Activated T-helper 1 cell treated with anti-CD3 and anti-CD28 coated beads, Interleukin-12 subunit alpha, Interleukin-12 subunit beta, Interleukin-2, Interleukin-4 antibody, amounts not matched to agents 30 ng/mL and 10 ng/mL and 1 ng/mL, durations not matched to agents 14 hours and 24 hours and 36 hours (primary cell): Measurements from ENCODE around the gene CLMP. TPM values are rescaled to one million over a fixed set of nuclear protein-coding genes. Genes with fewer than 3 reads are reported as not detected.

Source experiments
- DNase-seq: peaks from one replicate; pipeline ENCODE4 v3.0.0; 2021; ENCODE audit warnings: low spot score
- H3K27ac Mint-ChIP-seq: one replicate; pipeline ENCODE4 v1.8.0; 2021; ENCODE audit warnings: mild to moderate bottlenecking, mixed read lengths
- H3K27me3 Mint-ChIP-seq: one replicate; pipeline ENCODE4 v1.8.0; 2022; ENCODE audit warnings: mild to moderate bottlenecking, moderate library complexity, mixed read lengths; ENCODE audit not compliant: insufficient read depth
- H3K36me3 Mint-ChIP-seq: one replicate; pipeline ENCODE4 v1.8.0; 2021; ENCODE audit warnings: low read depth, mixed read lengths
- H3K4me1 Mint-ChIP-seq: one replicate; pipeline ENCODE4 v1.8.0; 2021; ENCODE audit warnings: low read depth, mixed read lengths
- H3K4me3 Mint-ChIP-seq: one replicate; pipeline ENCODE4 v1.8.0; 2021; ENCODE audit warnings: mild to moderate bottlenecking, moderate library complexity, mixed read lengths
- H3K9me3 Mint-ChIP-seq: one replicate; pipeline ENCODE4 v1.8.0; 2021; ENCODE audit warnings: mixed read lengths
- intact Hi-C: fragments of 100-400 bp; cut with micrococcal nuclease; formaldehyde crosslinking; loops from one replicate; pipeline ENCODE4 v1.15.1; 2024
- total RNA-seq: library from RNA; stranded (reverse); gene quantifications from 2 replicates; pipeline ENCODE4 v1.2.3, GENCODE V29; 2022

CLMP gene
- total RNA-seq = not detected in 2 replicates

DNA sequence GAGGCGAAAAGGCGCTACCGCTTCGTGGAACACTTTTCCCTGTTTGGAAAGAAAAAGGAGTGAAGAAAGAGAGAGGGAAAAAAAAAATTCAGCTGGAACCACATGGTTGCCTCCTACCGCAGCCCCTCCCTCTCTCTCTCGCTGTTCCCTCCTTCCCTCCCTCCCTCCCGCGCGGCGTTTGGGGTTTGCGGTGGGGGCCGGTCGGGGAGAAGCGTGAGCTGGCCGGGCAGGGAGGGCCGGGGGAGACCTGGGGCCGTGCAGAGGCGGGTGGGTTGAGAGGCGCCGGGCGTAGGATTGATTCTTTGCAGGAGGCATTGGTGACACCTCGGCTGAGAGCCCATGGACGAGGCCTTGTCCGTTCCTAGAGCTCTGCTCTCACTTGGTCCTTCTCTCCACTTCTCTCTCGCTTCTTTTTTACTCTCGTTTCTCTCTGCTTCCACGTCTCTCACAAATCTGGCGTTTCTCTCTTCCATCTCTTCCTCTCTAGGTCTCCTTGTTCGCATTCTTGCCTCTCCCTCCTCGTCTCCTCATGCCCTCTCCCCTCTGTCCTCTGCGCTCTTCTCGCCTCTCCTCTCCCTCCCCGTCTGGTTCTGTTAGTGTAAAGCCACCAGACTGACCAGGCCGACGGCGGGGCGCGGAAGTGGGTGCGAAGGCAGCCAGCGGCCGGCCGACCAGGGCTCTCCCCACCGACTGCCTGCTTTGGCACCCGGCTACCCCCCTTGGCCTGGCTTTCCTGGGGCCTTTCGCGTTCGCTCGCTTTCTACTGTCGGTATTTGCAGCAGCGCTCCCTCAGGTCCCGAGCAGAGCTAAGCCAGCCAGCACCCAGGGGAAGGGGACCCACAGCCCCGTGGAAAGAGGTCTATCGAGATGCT, at the start of gene CLMP:
Gene CLMP (minus strand): TSS at position 61 of the 872 bp plus-strand sequence. CDS start 308 bp downstream, outside the sequence.
- intact Hi-C loops = no loop called here
- peak within 1 kb of the TSS; percentile 30 for H3K4me3 Mint-ChIP-seq
- no peaks in the 10 kb centered on the region for H3K9me3 Mint-ChIP-seq
- H3K4me1 Mint-ChIP-seq = peaks cover 13% of the 10 kb centered on the region
- no peak within 1 kb of the TSS for H3K27ac Mint-ChIP-seq
- DNase-seq = no peak
- H3K27me3 Mint-ChIP-seq = peaks cover 82% of the 10 kb centered on the region
- H3K36me3 Mint-ChIP-seq = no peaks in the 10 kb centered on the region

GRCh38 chr11:123241874-123242543, 47.0 kb upstream of the CLMP start:
- Mint-ChIP-seq H3K27me3 (peaks cover 17% of the 10 kb centered on the region), H3K4me1 (peaks cover 8% of the 10 kb centered on the region), H3K4me3 (no peak overlapping the region), H3K36me3 (no peaks in the 10 kb centered on the region), H3K9me3 (no peaks in the 10 kb centered on the region), H3K27ac (no peak overlapping the region)
- intact Hi-C loops = no loop called here
- no peak for DNase-seq

DNA sequence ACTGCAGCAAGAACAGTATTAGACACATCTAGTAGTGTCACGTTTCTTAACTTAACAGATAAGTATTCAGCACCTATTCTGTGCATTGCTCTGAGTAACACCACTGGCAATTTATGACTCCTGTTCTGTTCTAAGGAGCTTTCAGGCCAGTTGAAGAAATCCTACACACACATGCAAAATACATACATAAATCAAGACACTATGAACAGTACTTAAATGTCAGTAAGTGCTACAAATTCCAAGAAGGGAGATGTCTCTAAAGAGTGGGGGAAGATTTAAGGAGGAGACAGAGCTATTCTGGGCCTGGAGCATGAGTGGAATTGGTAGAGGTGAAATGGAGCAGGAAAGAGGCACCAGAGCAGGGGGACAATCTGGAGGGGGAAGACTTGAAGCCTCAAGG, 46.2 kb upstream of the CLMP start:
- Mint-ChIP-seq H3K27me3 (peaks cover 20% of the 10 kb centered on the region), H3K9me3 (no peaks in the 10 kb centered on the region), H3K4me1 (peaks cover 6% of the 10 kb centered on the region), H3K27ac (no peak overlapping the region), H3K36me3 (no peaks in the 10 kb centered on the region), H3K4me3 (no peak overlapping the region)
- no peak for DNase-seq
- intact Hi-C loops = no loop called here

GRCh38 chr11:123239191-123240150, 44.4 kb upstream of the CLMP start:
- no peaks in the 10 kb centered on the region for H3K9me3 Mint-ChIP-seq
- no peak overlapping the region for H3K27ac Mint-ChIP-seq
- intact Hi-C loops = no loop called here
- H3K27me3 Mint-ChIP-seq = peaks cover 20% of the 10 kb centered on the region
- no peaks in the 10 kb centered on the region for H3K36me3 Mint-ChIP-seq
- H3K4me3 Mint-ChIP-seq = no peak overlapping the region
- no peak for DNase-seq
- H3K4me1 Mint-ChIP-seq = peaks cover 19% of the 10 kb centered on the region

- H3K36me3 Mint-ChIP-seq = peaks cover 3% of the 10 kb centered on the region
- intact Hi-C loops = no loop called here
- peaks cover 19% of the 10 kb centered on the region for H3K4me1 Mint-ChIP-seq
- no peak for DNase-seq
- H3K4me3 Mint-ChIP-seq = no peak overlapping the region
- no peaks in the 10 kb centered on the region for H3K9me3 Mint-ChIP-seq
- H3K27ac Mint-ChIP-seq = no peak overlapping the region
- peaks cover 20% of the 10 kb centered on the region for H3K27me3 Mint-ChIP-seq
Measured at GRCh38 chr11:123238297-123238696, 43.2 kb upstream of the CLMP start.

- Mint-ChIP-seq H3K9me3 (no peaks in the 10 kb centered on the region), H3K27me3 (peaks cover 12% of the 10 kb centered on the region), H3K4me1 (peaks cover 30% of the 10 kb centered on the region), H3K27ac (no peak overlapping the region), H3K36me3 (peaks cover 4% of the 10 kb centered on the region), H3K4me3 (no peak overlapping the region)
- DNase-seq = no peak
- intact Hi-C loops = no loop called here
Measured at GRCh38 chr11:123236879-123237278, 41.8 kb upstream of the CLMP start.

DNA sequence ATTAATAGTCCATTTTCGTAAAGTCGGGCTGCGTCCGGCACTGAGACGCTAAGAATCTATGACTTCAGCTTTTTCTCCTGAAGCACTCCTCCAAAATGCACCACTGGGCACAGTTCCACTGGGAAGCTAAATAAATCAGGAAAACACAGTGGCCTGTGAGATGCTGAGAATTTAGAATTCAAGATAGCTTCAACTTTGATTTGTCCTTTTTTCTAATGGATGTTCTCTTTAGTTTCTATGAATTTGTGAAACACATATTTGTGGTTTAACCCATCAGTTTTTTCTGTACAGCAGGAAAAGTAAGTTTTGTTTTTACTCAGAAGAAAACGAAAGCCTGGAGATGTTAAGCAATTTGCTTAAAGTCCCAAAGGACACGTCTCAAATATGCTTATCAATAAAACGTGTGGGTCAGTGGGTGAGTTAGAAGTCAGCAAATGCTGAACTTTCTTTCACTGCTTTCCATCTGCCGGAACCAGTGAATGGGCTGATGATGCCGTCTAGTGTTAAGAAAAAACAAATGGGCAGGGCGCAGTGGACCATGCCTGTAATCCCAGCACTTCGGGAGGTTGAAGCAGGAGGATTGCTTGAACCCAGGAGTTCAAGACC, 40.7 kb upstream of the CLMP start:
- no peaks in the 10 kb centered on the region for H3K9me3 Mint-ChIP-seq
- H3K4me1 Mint-ChIP-seq = peaks cover 30% of the 10 kb centered on the region
- intact Hi-C loops = no loop called here
- DNase-seq = no peak
- H3K27ac Mint-ChIP-seq = no peak overlapping the region
- peaks cover 13% of the 10 kb centered on the region for H3K27me3 Mint-ChIP-seq
- peaks cover 6% of the 10 kb centered on the region for H3K36me3 Mint-ChIP-seq
- no peak overlapping the region for H3K4me3 Mint-ChIP-seq

GRCh38 chr11:123235117-123235655, 40.1 kb upstream of the CLMP start:
- Mint-ChIP-seq H3K4me1 (peaks cover 30% of the 10 kb centered on the region), H3K9me3 (no peaks in the 10 kb centered on the region), H3K27ac (no peak overlapping the region), H3K27me3 (peaks cover 19% of the 10 kb centered on the region), H3K36me3 (peaks cover 6% of the 10 kb centered on the region), H3K4me3 (no peak overlapping the region)
- DNase-seq = no peak
- intact Hi-C loops = no loop called here

DNA sequence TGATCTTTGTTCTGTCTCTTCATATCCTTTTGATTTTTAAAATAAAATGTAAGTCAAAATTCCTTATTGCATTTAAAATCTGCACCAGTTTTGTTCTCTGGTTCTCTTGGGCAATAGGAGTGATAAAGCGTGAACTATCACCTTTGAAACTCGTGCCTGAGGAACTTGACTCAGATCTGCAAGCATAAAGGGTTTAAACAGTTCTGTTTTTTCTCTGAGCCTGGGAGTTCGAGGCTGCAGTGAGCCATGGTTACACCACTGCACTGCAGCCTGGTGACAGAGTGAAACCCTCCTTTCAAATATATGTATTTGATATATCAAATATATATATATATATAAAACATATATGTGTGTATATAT, 38.9 kb upstream of the CLMP start:
- Mint-ChIP-seq H3K9me3 (no peaks in the 10 kb centered on the region), H3K4me3 (no peak overlapping the region), H3K36me3 (peaks cover 6% of the 10 kb centered on the region), H3K27me3 (peaks cover 19% of the 10 kb centered on the region), H3K27ac (no peak overlapping the region), H3K4me1 (peaks cover 30% of the 10 kb centered on the region)
- intact Hi-C loops = no loop called here
- DNase-seq = no peak

GRCh38 chr11:123233280-123233974, 38.4 kb upstream of the CLMP start:
- Mint-ChIP-seq H3K4me1 (peaks cover 30% of the 10 kb centered on the region), H3K27ac (peak overlapping the region; percentile 35), H3K9me3 (no peaks in the 10 kb centered on the region), H3K36me3 (peaks cover 6% of the 10 kb centered on the region), H3K27me3 (peaks cover 24% of the 10 kb centered on the region), H3K4me3 (peak overlapping the region; percentile 40)
- DNase-seq = no peak
- intact Hi-C loops = no loop called here

GRCh38 chr11:123231777-123232176, 36.7 kb upstream of the CLMP start:
- Mint-ChIP-seq H3K4me1 (peaks cover 30% of the 10 kb centered on the region), H3K9me3 (no peaks in the 10 kb centered on the region), H3K27me3 (peaks cover 31% of the 10 kb centered on the region), H3K4me3 (no peak overlapping the region), H3K36me3 (peaks cover 6% of the 10 kb centered on the region), H3K27ac (no peak overlapping the region)
- no peak for DNase-seq
- intact Hi-C loops = no loop called here

- H3K27me3 Mint-ChIP-seq = peaks cover 30% of the 10 kb centered on the region
- peaks cover 6% of the 10 kb centered on the region for H3K36me3 Mint-ChIP-seq
- no peak overlapping the region for H3K27ac Mint-ChIP-seq
- DNase-seq = no peak
- no peaks in the 10 kb centered on the region for H3K9me3 Mint-ChIP-seq
- H3K4me3 Mint-ChIP-seq = no peak overlapping the region
- peaks cover 30% of the 10 kb centered on the region for H3K4me1 Mint-ChIP-seq
- intact Hi-C loops = no loop called here
Measured at GRCh38 chr11:123231256-123231655, 36.2 kb upstream of the CLMP start.
